HG03460 (cell line): ENCODE data around the gene ADNP2.

Experiments
- ATAC-seq: cut with Tn5 transposase; IDR thresholded peaks from one replicate; pipeline ENCODE4 v1.9.1; 2021; ENCODE audit not compliant: unreplicated experiment

ADNP2 gene

GRCh38 chr18:80187956-80188642 is 79.0 kb downstream of the ADNP2 start:
- ATAC-seq = no peak

- no peak for ATAC-seq
Measured at GRCh38 chr18:80188643-80189530, 79.8 kb downstream of the ADNP2 start.

DNA sequence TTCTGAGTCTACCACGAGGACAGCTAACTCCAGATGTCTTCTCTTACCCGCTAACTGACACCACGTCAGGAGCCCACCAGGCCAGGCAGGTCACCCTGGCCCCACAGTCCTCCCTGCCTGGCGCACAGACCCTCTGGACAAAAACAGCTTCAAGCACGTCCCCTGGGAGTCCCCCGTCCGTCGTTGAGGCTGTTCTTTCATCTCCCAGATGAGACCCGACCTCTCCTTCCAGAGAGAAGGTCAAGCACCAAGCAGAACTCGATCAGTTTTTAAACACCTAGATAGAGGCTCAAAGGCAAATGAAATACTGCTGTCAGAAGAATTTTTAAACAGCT is 80.4 kb downstream of the ADNP2 start:
- no peak for ATAC-seq
